Neural progenitor cell (in vitro differentiated cells): ENCODE results near the gene CYP2U1. TPM values are rescaled to one million over a fixed set of nuclear protein-coding genes. Genes with fewer than 3 reads are reported as not detected.

Experiments
- DNase-seq: peaks from one replicate; pipeline ENCODE4 v3.0.0-alpha.2; 2016; ENCODE audit warnings: low spot score
- H2AFZ ChIP-seq: fragments of 200-600 bp; sonication (generic); replicated peaks from 2 replicates; pipeline ENCODE4 v1.6.1; 2016; ENCODE audit warnings: antibody characterized with exemption
- H3F3A ChIP-seq: fragments of 200-600 bp; sonication (generic); 2 replicates; pipeline ENCODE4 v1.6.1; 2016; ENCODE audit warnings: antibody characterized with exemption, low read depth
- H3K27ac ChIP-seq: fragments of 200-600 bp; sonication (generic); 2 replicates; pipeline ENCODE4 v1.5.1; 2016; ENCODE audit warnings: mild to moderate bottlenecking
- H3K27me3 ChIP-seq: fragments of 200-600 bp; sonication (generic); 2 replicates; pipeline ENCODE4 v1.6.1; 2016; ENCODE audit warnings: mild to moderate bottlenecking, moderate library complexity
- H3K36me3 ChIP-seq: fragments of 200-600 bp; sonication (generic); 2 replicates; pipeline ENCODE4 v1.5.1; 2016
- H3K4me1 ChIP-seq: fragments of 200-600 bp; sonication (generic); 2 replicates; pipeline ENCODE4 v1.6.1; 2016; ENCODE audit warnings: mixed run types
- H3K4me2 ChIP-seq: fragments of 200-600 bp; sonication (generic); 2 replicates; pipeline ENCODE4 v1.6.1; 2016
- H3K4me3 ChIP-seq: fragments of 200-600 bp; sonication (generic); 2 replicates; pipeline ENCODE4 v1.5.1; 2016
- H3K79me2 ChIP-seq: fragments of 200-600 bp; sonication (generic); 2 replicates; pipeline ENCODE4 v1.6.1; 2016; ENCODE audit warnings: low read depth
- H3K9ac ChIP-seq: fragments of 200-600 bp; sonication (generic); 2 replicates; pipeline ENCODE4 v1.6.1; 2016
- H3K9me3 ChIP-seq: fragments of 200-600 bp; sonication (generic); 2 replicates; pipeline ENCODE4 v1.5.1; 2016; ENCODE audit warnings: low read depth
- H4K20me1 ChIP-seq: fragments of 200-600 bp; sonication (generic); 2 replicates; pipeline ENCODE4 v1.6.1; 2016; ENCODE audit warnings: low read depth
- H3K27ac Mint-ChIP-seq: 3 replicates; pipeline ENCODE4 v1.8.0; 2021; ENCODE audit warnings: mixed read lengths
- H3K27me3 Mint-ChIP-seq: 2 replicates; pipeline ENCODE4 v1.8.0; 2022; ENCODE audit warnings: low read depth, mild to moderate bottlenecking, inconsistent platforms, moderate library complexity, mixed read lengths; ENCODE audit not compliant: insufficient read depth
- H3K36me3 Mint-ChIP-seq: 3 replicates; pipeline ENCODE4 v1.8.0; 2021; ENCODE audit warnings: mixed read lengths
- H3K4me1 Mint-ChIP-seq: 3 replicates; pipeline ENCODE4 v1.8.0; 2021; ENCODE audit warnings: mixed read lengths
- H3K4me3 Mint-ChIP-seq: 3 replicates; pipeline ENCODE4 v1.8.0; 2021; ENCODE audit warnings: mild to moderate bottlenecking, moderate library complexity, mixed read lengths
- H3K9me3 Mint-ChIP-seq: 3 replicates; pipeline ENCODE4 v1.8.0; 2020; ENCODE audit warnings: mixed read lengths
- CTCF ChIP-seq: fragments of 200-600 bp; sonication (generic); IDR thresholded peaks from 2 replicates; pipeline ENCODE4 v1.5.1; 2017; ENCODE audit warnings: antibody characterized with exemption, mild to moderate bottlenecking
- EZH2 ChIP-seq: fragments of 200-600 bp; sonication (generic); IDR thresholded peaks from 2 replicates; pipeline ENCODE4 v1.6.1; 2017; ENCODE audit warnings: antibody characterized with exemption, mild to moderate bottlenecking, moderate library complexity
- EZH2phosphoT487 ChIP-seq: fragments of 200-600 bp; sonication (generic); IDR thresholded peaks from 2 replicates; pipeline ENCODE4 v1.6.1; 2017; ENCODE audit warnings: antibody characterized with exemption
- total RNA-seq: library from RNA; depleted of rRNA; stranded (reverse); fragments of >200 nt; gene quantifications from 2 replicates; pipeline ENCODE4 v1.2.3, GENCODE V29; 2015; ENCODE audit warnings: low replicate concordance

CYP2U1 gene
- total RNA-seq, 1 donor from 2014 or later = 8.4 TPM

GRCh38 chr4:107994894-107995293, 63.5 kb downstream of the CYP2U1 start:
- H3K79me2 ChIP-seq = peaks cover 58% of the 10 kb centered on the region
- H3K4me3 ChIP-seq = no peak overlapping the region

GRCh38 chr4:107996949-107997788, 65.8 kb downstream of the CYP2U1 start:
- Histone ChIP-seq H3K27ac (no peak overlapping the region), H3K4me2 (no peak overlapping the region), H3K79me2 (peaks cover 45% of the 10 kb centered on the region), H2AFZ (no peak overlapping the region), H3K4me1 (no peaks in the 10 kb centered on the region), H3K9ac (no peak overlapping the region), H4K20me1 (peaks cover 8% of the 10 kb centered on the region), H3K27me3 (no peaks in the 10 kb centered on the region), H3F3A (no peaks in the 10 kb centered on the region), H3K36me3 (no peaks in the 10 kb centered on the region), H3K4me3 (no peak overlapping the region), H3K9me3 (peaks cover 3% of the 10 kb centered on the region)
- no peak for DNase-seq
- peaks cover 6% of the 10 kb centered on the region for H3K9me3 Mint-ChIP-seq
- H3K27ac Mint-ChIP-seq = no peak overlapping the region
- TF ChIP-seq CTCF (no peak), EZH2phosphoT487 (no peak), EZH2 (no peak)
- peaks cover 54% of the 10 kb centered on the region for H3K36me3 Mint-ChIP-seq
- no peaks in the 10 kb centered on the region for H3K27me3 Mint-ChIP-seq
- H3K4me1 Mint-ChIP-seq = peaks cover 12% of the 10 kb centered on the region
- H3K4me3 Mint-ChIP-seq = no peak overlapping the region

More at GRCh38 chr4:107994894-107995293, 63.5 kb downstream of the CYP2U1 start:
- TF ChIP-seq CTCF (no peak), EZH2phosphoT487 (no peak), EZH2 (no peak)
- Mint-ChIP-seq H3K9me3 (no peaks in the 10 kb centered on the region), H3K27ac (no peak overlapping the region), H3K4me3 (no peak overlapping the region), H3K27me3 (no peaks in the 10 kb centered on the region), H3K36me3 (peaks cover 37% of the 10 kb centered on the region), H3K4me1 (peaks cover 26% of the 10 kb centered on the region)
- Histone ChIP-seq H3K4me2 (no peak overlapping the region), H4K20me1 (peaks cover 22% of the 10 kb centered on the region), H2AFZ (no peak overlapping the region), H3K9me3 (no peaks in the 10 kb centered on the region), H3F3A (peaks cover 8% of the 10 kb centered on the region), H3K27me3 (no peaks in the 10 kb centered on the region), H3K27ac (no peak overlapping the region), H3K9ac (no peak overlapping the region), H3K4me1 (peaks cover 13% of the 10 kb centered on the region), H3K36me3 (no peaks in the 10 kb centered on the region)
- DNase-seq = no peak

GRCh38 chr4:107997794-107998193, 66.4 kb downstream of the CYP2U1 start:
- peaks cover 40% of the 10 kb centered on the region for H3K79me2 ChIP-seq
- H3K36me3 Mint-ChIP-seq = peaks cover 58% of the 10 kb centered on the region
- no peak overlapping the region for H3K4me2 ChIP-seq
- H3K4me1 ChIP-seq = no peaks in the 10 kb centered on the region
- H3K9me3 Mint-ChIP-seq = peaks cover 10% of the 10 kb centered on the region
- H3K4me1 Mint-ChIP-seq = peaks cover 8% of the 10 kb centered on the region
- no peak overlapping the region for H3K4me3 ChIP-seq
- TF ChIP-seq CTCF = no peak
- H3K27ac Mint-ChIP-seq = peak overlapping the region; percentile 76
- H2AFZ ChIP-seq = no peak overlapping the region
- H3K9ac ChIP-seq = no peak overlapping the region
- H3F3A ChIP-seq = no peaks in the 10 kb centered on the region
- H3K9me3 ChIP-seq = peaks cover 3% of the 10 kb centered on the region
- H3K27ac ChIP-seq = no peak overlapping the region
- no peak for DNase-seq
- H3K4me3 Mint-ChIP-seq = no peak overlapping the region
- H3K36me3 ChIP-seq = no peaks in the 10 kb centered on the region
- H3K27me3 Mint-ChIP-seq = no peaks in the 10 kb centered on the region
- peaks cover 2% of the 10 kb centered on the region for H4K20me1 ChIP-seq
- H3K27me3 ChIP-seq = no peaks in the 10 kb centered on the region
